IMR-90 (cell line): ENCODE results near the gene AK2. TPM values are rescaled to one million over a fixed set of nuclear protein-coding genes. Genes with fewer than 3 reads are reported as not detected.
A peak's percentile ranks its signal among the peaks of the same experiment; 100 is the strongest.

ENCODE experiments used
- ATAC-seq: fragments of 200-7000 bp; cut with Tn5 transposase; 2 replicates; pipeline ENCODE4 v1.9.1; 2020; ENCODE audit warnings: low read depth, mild to moderate bottlenecking, moderate library complexity
- BruUV-seq: library from RNA; stranded (reverse); fragments of 400-500 nt; replicated peaks from 2 replicates; lab custom pipeline; 2021; lab: Mats Ljungman, UMichigan
- CTCF ChIA-PET: fragments of 300-600 bp; formaldehyde crosslinking; extraction: SDS; loops from one replicate; lab custom pipeline; 2021; ENCODE audit warnings: antibody characterized with exemption; lab: Yijun Ruan, JAX
- POLR2A ChIA-PET: fragments of 300-600 bp; sonication (Branson Sonifier 250); formaldehyde crosslinking; loops from one replicate; lab custom pipeline; 2022; ENCODE audit warnings: antibody characterized with exemption; ENCODE audit not compliant: unreplicated experiment; lab: Charles Lee
- DNase-seq: peaks from one replicate; pipeline ENCODE4 v3.0.0; 2013
- H2AFZ ChIP-seq: replicated peaks from 2 replicates; pipeline ENCODE3; 2013; ENCODE audit warnings: low read length, mild to moderate bottlenecking; ENCODE audit not compliant: poor library complexity
- H2AK5ac ChIP-seq: 2 replicates; pipeline ENCODE4 v1.6.1; 2013; ENCODE audit warnings: low read depth, low read length, inconsistent platforms
- H2AK9ac ChIP-seq: replicated peaks from 2 replicates; pipeline ENCODE3; 2013; ENCODE audit warnings: mild to moderate bottlenecking, low read depth, low read length, moderate library complexity; ENCODE audit not compliant: poor library complexity
- H2BK120ac ChIP-seq: 2 replicates; pipeline ENCODE4 v1.6.1; 2013; ENCODE audit warnings: low read depth, low read length, inconsistent platforms
- H2BK15ac ChIP-seq: 3 replicates; pipeline ENCODE4 v1.6.1; 2013; ENCODE audit warnings: low read depth, low read length, inconsistent platforms
- H2BK20ac ChIP-seq: 2 replicates; pipeline ENCODE4 v1.6.1; 2013; ENCODE audit warnings: low read depth, mild to moderate bottlenecking, inconsistent platforms, low read length, moderate library complexity
- H2BK5ac ChIP-seq: 2 replicates; pipeline ENCODE4 v1.6.1; 2013; ENCODE audit warnings: mild to moderate bottlenecking, low read depth, low read length, inconsistent platforms; ENCODE audit not compliant: poor library complexity, severe bottlenecking
- H3K14ac ChIP-seq: replicated peaks from 2 replicates; pipeline ENCODE4 v1.6.1; 2013; ENCODE audit warnings: low read depth, low read length, inconsistent platforms
- H3K18ac ChIP-seq: 2 replicates; pipeline ENCODE4 v1.6.1; 2013; ENCODE audit warnings: low read depth, low read length, control low read depth
- H3K23ac ChIP-seq: 2 replicates; pipeline ENCODE4 v1.6.1; 2013; ENCODE audit warnings: low read depth, low read length, inconsistent platforms
- H3K27ac ChIP-seq: 2 replicates; pipeline ENCODE4 v1.5.1; 2013; ENCODE audit warnings: mild to moderate bottlenecking, control low read depth, low read length; ENCODE audit not compliant: insufficient read depth
- H3K27me3 ChIP-seq: 2 replicates; pipeline ENCODE4 v1.6.1; 2013; ENCODE audit warnings: low read length; ENCODE audit not compliant: control insufficient read depth, insufficient read depth
- H3K36me3 ChIP-seq: 2 replicates; pipeline ENCODE4 v1.6.1; 2013; ENCODE audit warnings: low read length, mixed read lengths; ENCODE audit not compliant: control insufficient read depth, insufficient read depth
- H3K4ac ChIP-seq: 2 replicates; pipeline ENCODE4 v1.6.1; 2013; ENCODE audit warnings: low read depth, low read length, inconsistent platforms
- H3K4me1 ChIP-seq: 2 replicates; pipeline ENCODE4 v1.6.1; 2013; ENCODE audit warnings: low read length, mixed read lengths; ENCODE audit not compliant: control insufficient read depth, insufficient read depth
- H3K4me2 ChIP-seq: 2 replicates; pipeline ENCODE4 v1.6.1; 2013; ENCODE audit warnings: low read depth, mild to moderate bottlenecking, control low read depth, low read length, moderate library complexity
- H3K4me3 ChIP-seq: 2 replicates; pipeline ENCODE4 v1.5.1; 2013; ENCODE audit warnings: low read depth, mild to moderate bottlenecking, control low read depth, low read length, moderate library complexity; ENCODE audit not compliant: insufficient read depth
- H3K56ac ChIP-seq: 2 replicates; pipeline ENCODE4 v1.6.1; 2013; ENCODE audit warnings: low read length, inconsistent platforms; ENCODE audit not compliant: insufficient read depth; ENCODE audit errors: extremely low read depth
- H3K79me1 ChIP-seq, 2 experiments: 2 replicates each; pipeline ENCODE4 v1.6.1; 2013; ENCODE audit warnings: low read length in 2 of 2, inconsistent platforms in 1 of 2, low read depth in 1 of 2
- H3K9ac ChIP-seq: 2 replicates; pipeline ENCODE4 v1.6.1; 2013; ENCODE audit warnings: low read depth, low read length, control low read depth
- H3K9me1 ChIP-seq: 2 replicates; pipeline ENCODE4 v1.6.1; 2013; ENCODE audit warnings: low read length, inconsistent platforms; ENCODE audit not compliant: insufficient read depth
- H3K9me3 ChIP-seq: 2 replicates; pipeline ENCODE4 v1.6.1; 2013; ENCODE audit warnings: low read length; ENCODE audit not compliant: control insufficient read depth, insufficient read depth
- H4K20me1 ChIP-seq: 2 replicates; pipeline ENCODE4 v1.6.1; 2013; ENCODE audit warnings: low read length, inconsistent platforms; ENCODE audit not compliant: insufficient read depth
- H4K5ac ChIP-seq: 2 replicates; pipeline ENCODE4 v1.6.1; 2013; ENCODE audit warnings: mild to moderate bottlenecking, low read depth, low read length, control low read depth
- H4K8ac ChIP-seq, 2 experiments: 2 replicates each; pipeline ENCODE4 v1.6.1; 2013; ENCODE audit warnings: low read depth in 2 of 2, low read length in 2 of 2, control low read depth in 1 of 2, inconsistent platforms in 1 of 2
- H4K91ac ChIP-seq: 2 replicates; pipeline ENCODE4 v1.6.1; 2013; ENCODE audit warnings: low read depth, low read length, inconsistent platforms; ENCODE audit not compliant: insufficient read depth
- CHD1 ChIP-seq: IDR thresholded peaks from 2 replicates; pipeline ENCODE4 v1.6.1; 2012; ENCODE audit warnings: low read depth, low read length, improper control_type of control experiment
- ELK1 ChIP-seq: fragments of 150-350 bp; IDR thresholded peaks from 2 replicates; pipeline ENCODE4 v1.6.1; 2016; ENCODE audit warnings: low read depth, mild to moderate bottlenecking, low read length, moderate library complexity, borderline replicate concordance
- FOS ChIP-seq: fragments of 150-350 bp; IDR thresholded peaks from 2 replicates; pipeline ENCODE4 v1.6.1; 2016; ENCODE audit warnings: low read depth, low read length
- NFE2L2 ChIP-seq: fragments of 150-350 bp; IDR thresholded peaks from 2 replicates; pipeline ENCODE4 v1.6.1; 2016; ENCODE audit warnings: low read depth, mild to moderate bottlenecking, low read length
- RCOR1 ChIP-seq: IDR thresholded peaks from 2 replicates; pipeline ENCODE4 v1.6.1; 2012; ENCODE audit warnings: mild to moderate bottlenecking, low read length, improper control_type of control experiment; ENCODE audit not compliant: insufficient replicate concordance
- USF2 ChIP-seq: fragments of 150-350 bp; IDR thresholded peaks from 2 replicates; pipeline ENCODE4 v1.6.1; 2017; ENCODE audit warnings: mild to moderate bottlenecking, antibody characterized with exemption, low read length, low read depth
- WGBS, 2 experiments: methylation state at CpG; one replicate each; pipeline versions ENCODE4 v1.1.5 to v1.1.7; 2013; ENCODE audit warnings: missing lambda C conversion rate in 2 of 2; ENCODE audit not compliant: insufficient read length in 1 of 2; ENCODE audit errors: extremely low coverage in 2 of 2; 5-methylcytosine and 5-hydroxymethylcytosine counted together
- dilution Hi-C: fragments of 300-500 bp; cut with HindIII; formaldehyde crosslinking; loops from one replicate; pipeline ENCODE4 v1.14.3; 2018; ENCODE audit warnings: low sequenced_read_pairs; ENCODE audit not compliant: unreplicated experiment
- in situ Hi-C: fragments of 300-500 bp; cut with MboI; formaldehyde crosslinking; loops from 3 replicates; pipeline ENCODE4 v1.14.3; 2019; ENCODE audit warnings: low sequenced_read_pairs, inconsistent platforms, mixed read lengths
- intact Hi-C: fragments of 100-400 bp; cut with micrococcal nuclease; formaldehyde crosslinking; loops from 2 replicates; pipeline ENCODE4 v1.10.0; 2022
- polyA plus RNA-seq, 3 experiments: library from polyadenylated mRNA; depleted of rRNA; stranded (reverse); fragments of >200 nt; gene quantifications; 2 replicates each; pipeline ENCODE4 v1.2.3, GENCODE V29; 2012; ENCODE audit warnings: low replicate concordance in 1 of 3
- total RNA-seq: library from RNA; depleted of rRNA; stranded (reverse); fragments of >200 nt; gene quantifications from 2 replicates; pipeline ENCODE4 v1.2.3, GENCODE V29; 2012

The AK2 gene
- total and polyA plus RNA-seq, 2 of the 4 experiments (the other 2 are of a cell fraction), result 118 to 203 TPM

GRCh38 chr1:33081554-33082305 is 45.0 kb upstream of the AK2 start:
- H3K9me3 ChIP-seq, result no peaks in the 10 kb centered on the region
- no peak overlapping the region for H2AK5ac ChIP-seq
- CTCF ChIA-PET, result no interaction called here
- dilution Hi-C loops, result no loop called here
- no peak overlapping the region for H2BK120ac ChIP-seq
- TF ChIP-seq USF2, result no peak
- TF ChIP-seq RCOR1, result no peak
- TF ChIP-seq CHD1, result no peak
- no peak for TF ChIP-seq FOS
- TF ChIP-seq NFE2L2, result no peak
- TF ChIP-seq ELK1, result no peak
- peak overlapping the region; percentile 71 for H3K9ac ChIP-seq
- peak overlapping the region in 1 of 2 experiments; percentile 50; a peak in 1 of 4 replicates for H4K8ac ChIP-seq
- POLR2A ChIA-PET, result no interaction called here
- H4K5ac ChIP-seq, result no peak overlapping the region
- no peaks in the 10 kb centered on the region for H3K9me1 ChIP-seq
- no peaks in the 10 kb centered on the region for H3K36me3 ChIP-seq
- 0 out of 2 replicates have a peak, but pooled peaks cover 3% of the 10 kb centered on the region for H4K20me1 ChIP-seq
- no peak overlapping the region; the same call in 1 of the 2 replicates for H3K27ac ChIP-seq
- no peak overlapping the region for H2BK15ac ChIP-seq
- no peaks in the 10 kb centered on the region; the same call in none of the 2 replicates for H3K4me1 ChIP-seq
- peaks cover 5 to 24% of the 10 kb centered on the region in 2 experiments; a peak in 2 of 4 replicates for H3K79me1 ChIP-seq
- no peak overlapping the region for H2BK20ac ChIP-seq
- H3K4me3 ChIP-seq, result peak overlapping the region; percentile 89
- peak overlapping the region; percentile 91 for H2AFZ ChIP-seq
- in situ Hi-C loops, result loop anchor here (25.0 kb wide), 1 partner anchor 531 kb away; no protein-coding TSS in a partner anchor
- H3K14ac ChIP-seq, result no peak overlapping the region
- H4K91ac ChIP-seq, result no peak overlapping the region
- 6% methylated on average over 10 of the region's 35 CpGs; no CpG with 5 or more reads in 1 of the 2 experiments for WGBS, 2 experiments
- H3K4ac ChIP-seq, result peak overlapping the region; percentile 47; the same call in 1 of the 2 replicates
- H2BK5ac ChIP-seq, result no peak overlapping the region
- H3K23ac ChIP-seq, result peak overlapping the region; percentile 72
- no peak overlapping the region; the same call in 1 of the 2 replicates for H3K18ac ChIP-seq
- H3K27me3 ChIP-seq, result no peaks in the 10 kb centered on the region
- no TSS peak for BruUV-seq
- intact Hi-C loops, result loop anchor here (10.0 kb wide), 1 partner anchor 257 kb away; no protein-coding TSS in a partner anchor
- peak overlapping the region; percentile 87 for H3K4me2 ChIP-seq
- no peak overlapping the region for H3K56ac ChIP-seq
- H2AK9ac ChIP-seq, result peak overlapping the region; percentile 47
- DNase-seq (no peak), ATAC-seq (peak; percentile 6)
